Caco-2 (cell line): ENCODE data around the gene MTPN. TPM values are rescaled to one million over a fixed set of nuclear protein-coding genes. Genes with fewer than 3 reads are reported as not detected.

ENCODE experiments used
- BruUV-seq: library from RNA; stranded (reverse); fragments of 400-500 nt; replicated peaks from 2 replicates; lab custom pipeline; 2021; lab: Mats Ljungman, UMichigan
- CTCF ChIA-PET: fragments of 300-600 bp; sonication (Branson Sonifier 250); formaldehyde crosslinking; loops from one replicate; lab custom pipeline; 2022; ENCODE audit warnings: antibody characterized with exemption; lab: Charles Lee
- POLR2A ChIA-PET: fragments of 300-600 bp; sonication (Branson Sonifier 250); formaldehyde crosslinking; loops from one replicate; lab custom pipeline; 2022; ENCODE audit warnings: antibody characterized with exemption; lab: Charles Lee
- DNase-seq, 2 experiments: peaks; one replicate each; pipeline versions ENCODE4 v3.0.0 to v3.0.0-alpha.2; 2020 to 2022
- H3K27me3 ChIP-seq: replicated peaks from 2 replicates; pipeline ENCODE4 v1.6.0; 2011; ENCODE audit warnings: low read length; ENCODE audit not compliant: control insufficient read depth, insufficient read depth
- H3K36me3 ChIP-seq: 2 replicates; pipeline ENCODE4 v1.5.1; 2011; ENCODE audit warnings: low read length; ENCODE audit not compliant: control insufficient read depth, insufficient read depth
- H3K4me1 ChIP-seq: fragments of 250-450 bp; sonication (Bioruptor Pico); 2 replicates; pipeline ENCODE4 v1.5.1; 2020; ENCODE audit warnings: mild to moderate bottlenecking
- H3K4me3 ChIP-seq: 2 replicates; pipeline ENCODE4 v1.5.1; 2011; ENCODE audit warnings: low read depth, mild to moderate bottlenecking, control low read depth, low read length
- H3K9me3 ChIP-seq: fragments of 250-450 bp; sonication (Bioruptor Pico); 2 replicates; pipeline ENCODE4 v1.5.1; 2020; ENCODE audit warnings: mild to moderate bottlenecking, moderate library complexity
- H3K27ac Mint-ChIP-seq: one replicate; pipeline ENCODE4 v1.8.0; 2022; ENCODE audit warnings: mixed read lengths; ENCODE audit not compliant: unreplicated experiment
- H3K27me3 Mint-ChIP-seq: one replicate; pipeline ENCODE4 v1.8.0; 2022; ENCODE audit warnings: mixed read lengths; ENCODE audit not compliant: insufficient read depth, unreplicated experiment
- H3K36me3 Mint-ChIP-seq: one replicate; pipeline ENCODE4 v1.8.0; 2022; ENCODE audit warnings: mild to moderate bottlenecking, mixed read lengths; ENCODE audit not compliant: insufficient read depth, unreplicated experiment
- H3K4me1 Mint-ChIP-seq: one replicate; pipeline ENCODE4 v1.8.0; 2022; ENCODE audit warnings: low read depth, mixed read lengths; ENCODE audit not compliant: unreplicated experiment
- H3K4me3 Mint-ChIP-seq: one replicate; pipeline ENCODE4 v1.8.0; 2022; ENCODE audit warnings: mild to moderate bottlenecking, moderate library complexity, mixed read lengths; ENCODE audit not compliant: unreplicated experiment
- H3K9me3 Mint-ChIP-seq: one replicate; pipeline ENCODE4 v1.8.0; 2022; ENCODE audit warnings: mixed read lengths; ENCODE audit not compliant: unreplicated experiment
- CTCF ChIP-seq, 2 experiments: fragments of 200-600 bp in 1 of 2; IDR thresholded peaks; 1 replicate in 1 of 2; 2 replicates in 1 of 2; pipeline versions ENCODE4 v1.5.1 to v1.8.0; 2011 to 2022; ENCODE audit warnings: antibody characterized with exemption in 1 of 2, control low read depth in 1 of 2, inconsistent platforms in 1 of 2, low read depth in 1 of 2, low read length in 1 of 2, mild to moderate bottlenecking in 1 of 2, moderate library complexity in 1 of 2; ENCODE audit not compliant: insufficient read depth in 1 of 2, severe bottlenecking in 1 of 2, unreplicated experiment in 1 of 2
- intact Hi-C: fragments of 100-400 bp; cut with micrococcal nuclease; formaldehyde crosslinking; loops from one replicate; pipeline ENCODE4 v1.10.0; 2022; ENCODE audit not compliant: unreplicated experiment
- total RNA-seq: library from RNA; stranded (reverse); gene quantifications from 2 replicates; pipeline ENCODE4 v1.2.3, GENCODE V29; 2022

MTPN gene
- total RNA-seq, 1 experiment from 2014 or later: 138 TPM

GRCh38 chr7:135898226-135898625 is 78.9 kb downstream of the MTPN start:
- H3K36me3 ChIP-seq: no peaks in the 10 kb centered on the region
- H3K4me3 Mint-ChIP-seq: no peak overlapping the region
- H3K4me1 Mint-ChIP-seq: no peaks in the 10 kb centered on the region
- H3K27ac Mint-ChIP-seq: no peak overlapping the region
- no peak overlapping the region for H3K4me3 ChIP-seq
- H3K36me3 Mint-ChIP-seq: no peaks in the 10 kb centered on the region
- no peaks in the 10 kb centered on the region for H3K27me3 ChIP-seq
- POLR2A ChIA-PET: no interaction called here
- H3K4me1 ChIP-seq: no peaks in the 10 kb centered on the region
- no peaks in the 10 kb centered on the region for H3K27me3 Mint-ChIP-seq
- no peaks in the 10 kb centered on the region for H3K9me3 ChIP-seq
- CTCF ChIA-PET: no interaction called here
- intact Hi-C loops: no loop called here
- no peaks in the 10 kb centered on the region for H3K9me3 Mint-ChIP-seq
- BruUV-seq: no TSS peak
- DNase-seq: no peak
- no peak for TF ChIP-seq CTCF (IDR thresholded peaks at IDR 0.05; ENCODE audit: insufficient read depth in 1 of 2, low read depth in 1 of 2, low read length in 1 of 2, severe bottlenecking in 1 of 2, unreplicated experiment in 1 of 2)

GRCh38 chr7:135894816-135895215 is 82.3 kb downstream of the MTPN start:
- no peaks in the 10 kb centered on the region for H3K4me1 Mint-ChIP-seq
- H3K27me3 Mint-ChIP-seq: no peaks in the 10 kb centered on the region
- no peaks in the 10 kb centered on the region for H3K27me3 ChIP-seq
- no peak overlapping the region for H3K27ac Mint-ChIP-seq
- H3K36me3 Mint-ChIP-seq: no peaks in the 10 kb centered on the region
- no peak overlapping the region for H3K4me3 Mint-ChIP-seq
- no peaks in the 10 kb centered on the region for H3K9me3 ChIP-seq
- POLR2A ChIA-PET: no interaction called here
- no peak for DNase-seq
- CTCF ChIA-PET: no interaction called here
- TF ChIP-seq CTCF (IDR thresholded peaks at IDR 0.05; ENCODE audit: insufficient read depth in 1 of 2, low read depth in 1 of 2, low read length in 1 of 2, severe bottlenecking in 1 of 2, unreplicated experiment in 1 of 2): no peak
- no TSS peak for BruUV-seq
- H3K9me3 Mint-ChIP-seq: no peaks in the 10 kb centered on the region
- intact Hi-C loops: no loop called here
- no peaks in the 10 kb centered on the region for H3K4me1 ChIP-seq
- no peaks in the 10 kb centered on the region for H3K36me3 ChIP-seq
- H3K4me3 ChIP-seq: no peak overlapping the region

- H3K4me3 ChIP-seq: no peak overlapping the region
- no peaks in the 10 kb centered on the region for H3K27me3 Mint-ChIP-seq
- peaks cover 6% of the 10 kb centered on the region; the same call in 1 of the 2 replicates for H3K4me1 ChIP-seq
- ChIA-PET POLR2A (no interaction called here), CTCF (no interaction called here)
- no TSS peak for BruUV-seq
- H3K9me3 ChIP-seq: no peaks in the 10 kb centered on the region
- no peak overlapping the region for H3K27ac Mint-ChIP-seq
- no peaks in the 10 kb centered on the region for H3K9me3 Mint-ChIP-seq
- no peak overlapping the region for H3K4me3 Mint-ChIP-seq
- H3K27me3 ChIP-seq: no peaks in the 10 kb centered on the region; the same call in 1 of the 2 replicates
- TF ChIP-seq CTCF (IDR thresholded peaks at IDR 0.05; ENCODE audit: insufficient read depth in 1 of 2, low read depth in 1 of 2, low read length in 1 of 2, severe bottlenecking in 1 of 2, unreplicated experiment in 1 of 2): no peak
- H3K36me3 ChIP-seq: no peaks in the 10 kb centered on the region
- no peaks in the 10 kb centered on the region for H3K36me3 Mint-ChIP-seq
- intact Hi-C loops: no loop called here
- no peak for DNase-seq
- H3K4me1 Mint-ChIP-seq: peaks cover 11% of the 10 kb centered on the region
Observed at GRCh38 chr7:135889823-135890222, 87.3 kb downstream of the MTPN start.
